GM12892 (cell line): ENCODE results near the gene PET100.

Source experiments
- POLR2A ChIP-seq: IDR thresholded peaks from 2 replicates; pipeline ENCODE4 v1.6.1; 2011; ENCODE audit warnings: low read depth, low read length, control low read depth
- TAF1 ChIP-seq: IDR thresholded peaks from 2 replicates; pipeline ENCODE4 v1.6.1; 2011; ENCODE audit warnings: low read depth, mild to moderate bottlenecking, control low read depth, low read length, borderline replicate concordance

GRCh38 chr19:7607874-7608560 lies 21.6 kb upstream of the PET100 start:
- TF ChIP-seq TAF1 (no peak), POLR2A (no peak)
